Uterine smooth muscle cell (primary cell): ENCODE data around the gene KIF14. TPM values are rescaled to one million over a fixed set of nuclear protein-coding genes. Genes with fewer than 3 reads are reported as not detected.

ENCODE experiments used
- total RNA-seq: library from RNA; depleted of rRNA; stranded (reverse); fragments of >200 nt; gene quantifications from 2 replicates; pipeline ENCODE4 v1.2.3, GENCODE V29; 2014

KIF14 gene, protein sequence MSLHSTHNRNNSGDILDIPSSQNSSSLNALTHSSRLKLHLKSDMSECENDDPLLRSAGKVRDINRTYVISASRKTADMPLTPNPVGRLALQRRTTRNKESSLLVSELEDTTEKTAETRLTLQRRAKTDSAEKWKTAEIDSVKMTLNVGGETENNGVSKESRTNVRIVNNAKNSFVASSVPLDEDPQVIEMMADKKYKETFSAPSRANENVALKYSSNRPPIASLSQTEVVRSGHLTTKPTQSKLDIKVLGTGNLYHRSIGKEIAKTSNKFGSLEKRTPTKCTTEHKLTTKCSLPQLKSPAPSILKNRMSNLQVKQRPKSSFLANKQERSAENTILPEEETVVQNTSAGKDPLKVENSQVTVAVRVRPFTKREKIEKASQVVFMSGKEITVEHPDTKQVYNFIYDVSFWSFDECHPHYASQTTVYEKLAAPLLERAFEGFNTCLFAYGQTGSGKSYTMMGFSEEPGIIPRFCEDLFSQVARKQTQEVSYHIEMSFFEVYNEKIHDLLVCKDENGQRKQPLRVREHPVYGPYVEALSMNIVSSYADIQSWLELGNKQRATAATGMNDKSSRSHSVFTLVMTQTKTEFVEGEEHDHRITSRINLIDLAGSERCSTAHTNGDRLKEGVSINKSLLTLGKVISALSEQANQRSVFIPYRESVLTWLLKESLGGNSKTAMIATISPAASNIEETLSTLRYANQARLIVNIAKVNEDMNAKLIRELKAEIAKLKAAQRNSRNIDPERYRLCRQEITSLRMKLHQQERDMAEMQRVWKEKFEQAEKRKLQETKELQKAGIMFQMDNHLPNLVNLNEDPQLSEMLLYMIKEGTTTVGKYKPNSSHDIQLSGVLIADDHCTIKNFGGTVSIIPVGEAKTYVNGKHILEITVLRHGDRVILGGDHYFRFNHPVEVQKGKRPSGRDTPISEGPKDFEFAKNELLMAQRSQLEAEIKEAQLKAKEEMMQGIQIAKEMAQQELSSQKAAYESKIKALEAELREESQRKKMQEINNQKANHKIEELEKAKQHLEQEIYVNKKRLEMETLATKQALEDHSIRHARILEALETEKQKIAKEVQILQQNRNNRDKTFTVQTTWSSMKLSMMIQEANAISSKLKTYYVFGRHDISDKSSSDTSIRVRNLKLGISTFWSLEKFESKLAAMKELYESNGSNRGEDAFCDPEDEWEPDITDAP (N-terminal part only)
- total RNA-seq: 8.5 and 32.2 TPM in 2 replicates

DNA sequence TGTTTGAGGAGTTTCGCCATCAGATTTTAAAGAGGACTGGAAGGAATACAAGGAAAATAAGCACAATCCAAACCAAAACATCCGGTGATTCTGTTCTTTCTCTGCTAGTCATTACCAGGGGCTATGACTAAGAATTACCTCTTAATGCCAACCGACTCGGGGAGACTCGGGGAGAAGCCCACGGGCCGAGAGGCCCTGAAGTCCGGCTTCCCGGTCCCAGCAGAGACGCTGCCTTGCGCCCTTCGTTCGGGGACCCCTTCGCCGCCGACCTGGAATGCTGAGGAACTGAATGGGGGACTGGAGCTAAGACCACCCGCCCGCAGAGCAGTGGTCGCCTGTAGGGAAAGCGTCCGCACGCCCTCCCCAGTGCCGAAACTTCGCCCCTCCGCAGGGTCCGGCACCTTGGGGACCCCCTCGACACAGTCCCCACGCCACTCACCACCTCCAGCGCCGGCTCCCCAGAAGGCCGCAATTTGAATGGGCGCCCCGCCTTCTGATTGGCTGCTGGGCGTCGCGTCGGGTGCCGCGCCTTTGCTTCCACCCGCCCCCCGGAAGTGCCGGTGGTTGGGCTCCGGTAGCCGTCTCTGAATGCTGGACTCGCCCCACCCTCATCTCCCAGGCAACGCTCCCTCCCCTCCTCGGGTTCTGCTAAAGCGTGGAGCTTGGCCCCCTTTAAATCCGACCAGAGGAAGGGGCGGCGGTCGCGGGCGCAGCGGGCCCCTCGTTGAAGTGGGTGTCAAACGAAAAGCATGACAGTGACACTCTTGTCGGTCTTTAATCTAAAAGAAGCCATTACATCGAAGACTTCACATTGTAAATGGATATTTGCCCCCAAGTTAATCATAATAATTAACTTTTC is at the start of gene KIF14:
Gene KIF14, minus strand, starts transcription at position 479 of the 859 bp plus-strand sequence. CDS start 2,028 bp downstream, outside the sequence.

DNA sequence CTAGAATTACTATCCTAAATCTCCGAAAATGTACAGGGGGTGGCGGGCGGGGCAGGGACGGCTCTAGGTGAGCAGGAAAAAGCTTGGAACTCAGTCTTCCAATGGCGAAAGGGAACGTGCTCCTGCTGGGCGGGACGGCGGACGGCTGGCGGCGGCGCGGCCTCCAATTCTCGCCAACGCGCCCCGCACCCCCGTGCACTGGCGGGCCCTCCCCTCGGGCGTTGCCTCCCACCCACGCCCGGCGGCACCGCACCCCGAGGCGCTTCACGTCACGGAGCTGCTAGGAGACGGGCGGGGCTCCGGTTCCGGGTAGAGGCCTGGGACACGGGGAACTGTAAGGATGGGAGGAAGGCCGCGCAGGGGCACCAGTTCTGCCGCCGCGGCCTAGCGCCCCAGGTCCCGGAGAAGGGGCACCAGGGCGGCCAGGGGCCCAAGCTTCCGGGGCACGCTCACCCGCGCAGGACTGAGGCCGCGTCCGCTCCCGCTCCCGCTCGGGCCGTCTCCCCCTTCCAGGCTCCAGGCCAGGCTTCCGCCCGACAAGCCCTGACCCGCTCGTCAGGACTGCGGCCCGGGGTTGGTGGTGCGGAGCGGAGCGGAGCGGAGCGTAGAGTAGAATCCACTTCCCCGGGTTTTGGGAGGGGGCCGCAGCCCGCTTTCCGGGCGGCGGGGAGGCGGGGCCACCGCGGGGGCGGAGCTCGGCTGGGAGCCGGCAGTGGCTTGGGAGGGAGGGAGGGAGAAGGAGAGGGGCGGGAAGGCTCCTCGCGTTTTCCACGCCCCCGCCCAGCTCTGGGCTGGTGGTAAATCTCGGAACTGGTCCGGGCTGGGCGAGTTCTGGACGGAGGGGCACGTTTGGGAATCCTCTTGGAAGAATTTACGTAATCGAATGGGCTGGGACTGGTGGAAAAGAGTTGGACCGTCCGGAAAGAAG is 49.0 kb upstream of the KIF14 start, which contains the start of gene DDX59:
Gene DDX59, minus strand, starts transcription at position 594 of the 928 bp plus-strand sequence. CDS start 3,167 bp downstream, outside the sequence.

Other genes starting within 250 kb of the KIF14 start
- gene ZNF281, start 210.7 kb downstream of the KIF14 start, total RNA-seq: 31.9 and 43.6 TPM in 2 replicates
- gene DDX59, start 49.2 kb upstream of the KIF14 start, total RNA-seq: 22.1 and 23.5 TPM in 2 replicates
- gene CAMSAP2, start 118.1 kb upstream of the KIF14 start, total RNA-seq: 32.3 and 36.6 TPM in 2 replicates